Heart right ventricle (tissue), 16 donors: ENCODE measurements around the gene TOR3A. TPM values are rescaled to one million over a fixed set of nuclear protein-coding genes. Genes with fewer than 3 reads are reported as not detected.
A peak's percentile ranks its signal among the peaks of the same experiment; 100 is the strongest.

Experiments
- ATAC-seq, 8 donors: fragments of 200-7000 bp; cut with Tn5 transposase; one replicate each; pipeline ENCODE4 v1.9.1; 2020; ENCODE audit warnings: mild to moderate bottlenecking in 8 of 8, moderate library complexity in 8 of 8, moderate number of reproducible peaks in 1 of 8
- DNase-seq, 2 donors: peaks; one replicate each; pipeline ENCODE4 v3.0.0-alpha.2; 2020
- H3K27ac ChIP-seq, 10 donors: fragments of 200-600 bp; sonication (generic) in 2 of 10; one replicate each; pipeline versions ENCODE4 v1.5.0 to v1.8.0; 2020 to 2022; ENCODE audit warnings: mild to moderate bottlenecking in 3 of 10
- H3K27me3 ChIP-seq, 7 donors: fragments of 200-600 bp; one replicate each; pipeline ENCODE4 v1.8.0; 2021 to 2022; ENCODE audit warnings: mild to moderate bottlenecking in 2 of 7
- H3K36me3 ChIP-seq, 9 donors: fragments of 200-600 bp; sonication (generic) in 1 of 9; one replicate each; pipeline versions ENCODE4 v1.5.0 to v1.8.0; 2020 to 2022; ENCODE audit warnings: mild to moderate bottlenecking in 2 of 9
- H3K4me1 ChIP-seq, 9 donors: fragments of 200-600 bp; sonication (generic) in 1 of 9; one replicate each; pipeline versions ENCODE4 v1.5.0 to v1.8.0; 2020 to 2022; ENCODE audit warnings: mild to moderate bottlenecking in 4 of 9
- H3K4me3 ChIP-seq, 10 donors: fragments of 200-600 bp; sonication (generic) in 2 of 10; one replicate each; pipeline versions ENCODE4 v1.5.0 to v1.8.0; 2020 to 2022; ENCODE audit warnings: mild to moderate bottlenecking in 7 of 10, moderate library complexity in 2 of 10
- H3K9me3 ChIP-seq, 11 donors: fragments of 200-600 bp in 10 of 11; sonication (generic) in 2 of 11; one replicate each; pipeline versions ENCODE4 v1.5.0 to v1.8.0; 2013 to 2022; ENCODE audit warnings: mild to moderate bottlenecking in 2 of 11, control low read depth in 1 of 11, moderate library complexity in 1 of 11
- WGBS, 2 donors: extraction: QIAGEN DNeasy Blood & Tissue Kit; methylation state at CpG; one replicate each; pipeline ENCODE4 v1.1.7; 2013; ENCODE audit warnings: inconsistent platforms in 1 of 2; 5-methylcytosine and 5-hydroxymethylcytosine counted together
- intact Hi-C, 10 donors: fragments of 100-400 bp; cut with DNase I; formaldehyde crosslinking; loops; one replicate each; pipeline versions ENCODE4 v1.11.1 to v1.14.2; 2022
- polyA plus RNA-seq, 2 donors: library from polyadenylated mRNA; stranded (reverse); fragments of 200-250 nt; gene quantifications; one replicate each; pipeline ENCODE4 v1.2.3, GENCODE V29; 2013
- total RNA-seq, 10 donors: library from RNA; stranded (reverse); fragmentation: NEBNext Ultra II Directional in 3 of 10; extraction: Animal tissue kit (Norgen Biotek cat#: 25700) in 3 of 10; gene quantifications; one replicate each; pipeline versions ENCODE4 v1.2.1 to v1.2.4, GENCODE V29; 2021 to 2023
- TF ChIP-seq, protein P1 (sequence below), 9 donors: fragments of 200-600 bp; sonication (generic) in 2 of 9; IDR thresholded peaks; one replicate each; pipeline versions ENCODE4 v1.5.0 to v1.8.0; 2021 to 2022; ENCODE audit warnings: antibody characterized with exemption in 9 of 9, mild to moderate bottlenecking in 5 of 9, moderate library complexity in 1 of 9
- donor health status: Arrhythmogenic right ventricular cardiomyopathy.
- donor health status: ischemic (EF 13 %, LVEDD 7.1; RV severe dilation, severe dysfunction).
- donor health status: healthy with polysubstance abuse.
- donor health status: DM: no; HTN: yes; CAD: no.
- donor health status: DM: no; HTN: no; CAD: no.
- donor health status: ischemic (EF 25% LVEDD 6.9; RV normal size, moderate dysfunction).
- donor health status: ischemic (EF 25% LVEDD 5.7; RV mildly dilated, moderate dysfunction).
- donor health status: healthy.
- donor health status: DM: yes; HTN: yes; CAD: no.
- donor health status: Ischemic cardiomyopathy.
- donor health status: ischemic (EF 35%, LVEDD 5.7; RV mildly dilated, moderate dysfunction).
- donor health status: nonischemic (EF 11% LVEDD 7.7; RV severe dilation, severe dysfunction).
- donor health status: DM: yes; HTN: yes; CAD: no.
- donor health status: PGD.
- donor health status: ischemic (EF 29% LVEDD 5.4; RV normal size, mild dysfunction).
- donor health status: nonischemic (EF 23%, LVEDD 6.1; RV moderate dilation, normal function).

Gene TOR3A
- total and polyA plus RNA-seq, 12 donors = 5.9 to 18.0 (median 10.9) TPM

DNA sequence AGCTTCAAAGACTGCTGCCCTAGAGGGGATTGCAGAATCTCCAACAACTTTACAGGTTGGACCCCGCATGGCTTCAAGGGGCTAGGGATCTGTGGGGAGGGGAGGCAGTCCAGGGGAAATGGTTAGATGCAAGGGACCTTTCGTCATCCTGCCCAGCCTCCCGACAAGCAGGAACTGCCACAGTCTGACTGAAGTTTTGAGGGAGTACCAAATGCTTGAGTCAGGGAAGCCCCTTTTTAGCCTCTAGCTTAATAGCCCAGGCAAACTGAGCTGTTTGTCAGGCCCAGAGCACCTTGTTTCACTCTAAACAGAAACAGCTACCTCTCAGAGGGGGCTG, 1.1 kb downstream of the TOR3A start:
- Histone ChIP-seq H3K27me3 (no peaks in the 10 kb centered on the region), H3K9me3 (no peaks in the 10 kb centered on the region), H3K4me3 (peak overlapping the region; percentile 80 to 99 (median 94)), H3K4me1 (peaks cover 3 to 36% (median 17%) of the 10 kb centered on the region in 9 donors), H3K27ac (peak overlapping the region in 9 of 10 donors; percentile 87 to 95 (median 92)), H3K36me3 (peaks cover 0 to 34% (median 4%) of the 10 kb centered on the region in 9 donors)
- DNase-seq (no peak), ATAC-seq (no peak)
- intact Hi-C loops = loop anchor here in 6 of 10 donors (2.0 to 10.0 kb wide), 5 partner anchors 109 to 286 kb away; partner anchors contain the start of genes SOAT1 (in 5 of the 6) and AXDND1 (in 2 of the 6)
- TF ChIP-seq, protein P1, sequence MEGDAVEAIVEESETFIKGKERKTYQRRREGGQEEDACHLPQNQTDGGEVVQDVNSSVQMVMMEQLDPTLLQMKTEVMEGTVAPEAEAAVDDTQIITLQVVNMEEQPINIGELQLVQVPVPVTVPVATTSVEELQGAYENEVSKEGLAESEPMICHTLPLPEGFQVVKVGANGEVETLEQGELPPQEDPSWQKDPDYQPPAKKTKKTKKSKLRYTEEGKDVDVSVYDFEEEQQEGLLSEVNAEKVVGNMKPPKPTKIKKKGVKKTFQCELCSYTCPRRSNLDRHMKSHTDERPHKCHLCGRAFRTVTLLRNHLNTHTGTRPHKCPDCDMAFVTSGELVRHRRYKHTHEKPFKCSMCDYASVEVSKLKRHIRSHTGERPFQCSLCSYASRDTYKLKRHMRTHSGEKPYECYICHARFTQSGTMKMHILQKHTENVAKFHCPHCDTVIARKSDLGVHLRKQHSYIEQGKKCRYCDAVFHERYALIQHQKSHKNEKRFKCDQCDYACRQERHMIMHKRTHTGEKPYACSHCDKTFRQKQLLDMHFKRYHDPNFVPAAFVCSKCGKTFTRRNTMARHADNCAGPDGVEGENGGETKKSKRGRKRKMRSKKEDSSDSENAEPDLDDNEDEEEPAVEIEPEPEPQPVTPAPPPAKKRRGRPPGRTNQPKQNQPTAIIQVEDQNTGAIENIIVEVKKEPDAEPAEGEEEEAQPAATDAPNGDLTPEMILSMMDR (IDR thresholded peaks at IDR 0.05) = no peak
- 29 to 40% methylated on average over 3 of the region's 3 CpGs for WGBS, 2 donors

DNA sequence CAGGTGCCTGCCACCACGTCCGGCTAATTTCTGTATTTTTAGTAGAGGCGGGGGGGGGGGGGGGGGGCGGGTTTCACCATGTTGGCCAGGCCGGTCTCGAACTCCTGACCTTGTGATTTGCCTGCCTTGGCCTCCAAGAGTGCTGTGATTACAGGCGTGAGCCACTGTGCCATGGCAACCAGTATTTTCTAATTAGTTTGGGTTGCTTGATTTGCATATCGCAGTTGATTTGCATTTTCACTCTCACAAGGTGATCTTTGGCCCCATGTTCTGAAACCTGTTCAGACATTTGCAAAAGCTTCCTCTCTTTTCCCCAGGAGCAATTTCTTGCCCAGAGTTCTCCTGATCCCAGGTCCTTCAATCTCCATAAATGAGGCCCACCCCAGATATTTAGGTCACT, 1.7 kb downstream of the TOR3A start:
- Histone ChIP-seq H3K9me3 (no peaks in the 10 kb centered on the region), H3K27me3 (no peaks in the 10 kb centered on the region), H3K27ac (no peak overlapping the region), H3K36me3 (peaks cover 0 to 40% (median 8%) of the 10 kb centered on the region in 9 donors), H3K4me3 (peak overlapping the region in 1 of 10 donors; percentile 99), H3K4me1 (peaks cover 3 to 36% (median 17%) of the 10 kb centered on the region in 9 donors)
- TF ChIP-seq, protein P1 (IDR thresholded peaks at IDR 0.05) = no peak
- no peak for ATAC-seq
- intact Hi-C loops = loop anchor here in 6 of 10 donors (2.0 to 10.0 kb wide), 5 partner anchors 109 to 285 kb away; partner anchors contain the start of genes SOAT1 (in 5 of the 6) and AXDND1 (in 2 of the 6)
- no peak for DNase-seq
- 87 to 97% methylated on average over 8 of the region's 8 CpGs for WGBS, 2 donors

DNA sequence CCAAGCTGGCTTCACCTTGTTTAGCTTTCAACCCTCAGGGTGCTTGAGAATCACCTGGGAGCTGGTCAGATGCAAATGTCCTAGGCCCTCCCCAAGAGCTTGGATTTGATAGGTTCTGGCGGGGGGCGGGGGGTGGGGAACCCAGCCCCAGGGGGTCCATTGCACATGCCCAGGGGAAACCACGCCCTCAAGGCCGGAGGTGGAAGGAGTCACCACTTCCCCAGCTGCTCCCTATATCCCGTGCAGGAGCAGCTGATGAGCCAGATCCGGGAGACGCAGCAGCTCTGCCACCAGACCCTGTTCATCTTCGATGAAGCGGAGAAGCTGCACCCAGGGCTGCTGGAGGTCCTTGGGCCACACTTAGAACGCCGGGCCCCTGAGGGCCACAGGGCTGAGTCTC, 5.8 kb downstream of the TOR3A start:
- H3K4me1 ChIP-seq = peaks cover 10 to 54% (median 33%) of the 10 kb centered on the region in 9 donors
- TF ChIP-seq, protein P1 (IDR thresholded peaks at IDR 0.05) = no peak
- no peak for DNase-seq
- WGBS, 2 donors = 67 to 68% methylated on average over 11 of the region's 11 CpGs
- intact Hi-C loops = loop anchor here in 1 of 10 donors (10.0 kb wide), 1 partner anchor 207 kb away; the partner anchor contains the start of gene SOAT1
- H3K36me3 ChIP-seq = peaks cover 0 to 80% (median 9%) of the 10 kb centered on the region in 9 donors
- H3K27me3 ChIP-seq = no peaks in the 10 kb centered on the region
- peak overlapping the region in 1 of 10 donors; percentile 8 for H3K27ac ChIP-seq
- no peak overlapping the region for H3K4me3 ChIP-seq
- no peaks in the 10 kb centered on the region for H3K9me3 ChIP-seq
- ATAC-seq = no peak

DNA sequence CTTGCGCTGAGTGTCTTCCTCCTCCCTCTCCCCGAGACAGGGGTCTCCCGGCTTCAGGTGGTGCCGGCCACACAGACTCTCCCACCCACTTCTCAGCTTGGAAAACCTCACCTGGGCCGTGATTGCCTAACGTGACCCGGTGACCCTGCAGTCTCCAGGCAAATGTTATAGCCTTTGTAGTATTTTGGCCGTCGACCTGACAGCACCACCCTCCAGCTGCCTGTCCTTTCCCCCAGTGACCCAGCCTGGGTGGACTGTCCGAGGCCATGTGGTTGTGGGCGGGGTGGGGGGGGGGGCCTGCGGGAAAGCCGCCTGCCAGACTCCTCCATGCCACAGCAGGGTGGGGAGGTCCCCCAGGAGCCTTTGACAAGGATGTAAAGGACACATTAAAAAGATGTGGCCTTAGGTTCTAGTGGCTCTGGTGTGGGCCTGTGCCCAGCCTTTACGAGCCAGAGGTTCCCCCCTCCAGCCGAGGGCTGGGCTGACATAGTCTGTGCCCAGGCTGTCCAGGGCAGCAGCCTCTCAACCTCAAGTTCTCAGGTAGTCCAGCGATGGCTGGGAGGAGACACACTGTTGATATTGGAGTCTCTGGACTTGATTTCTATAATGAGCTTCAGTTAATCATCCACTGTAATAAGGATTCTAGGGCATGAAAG, 8.1 kb downstream of the TOR3A start:
- Histone ChIP-seq H3K4me3 (no peak overlapping the region), H3K36me3 (peaks cover 0 to 97% (median 25%) of the 10 kb centered on the region in 9 donors), H3K9me3 (no peaks in the 10 kb centered on the region), H3K27ac (peak overlapping the region in 9 of 10 donors; percentile 28 to 79 (median 70)), H3K27me3 (no peaks in the 10 kb centered on the region), H3K4me1 (peaks cover 10 to 48% (median 29%) of the 10 kb centered on the region in 9 donors)
- intact Hi-C loops = loop anchor here in 1 of 10 donors (10.0 kb wide), 1 partner anchor 205 kb away; the partner anchor contains the start of gene SOAT1
- TF ChIP-seq, protein P1 (IDR thresholded peaks at IDR 0.05) = no peak
- DNase-seq (no peak), ATAC-seq (no peak)
- WGBS, 2 donors = 80 to 81% methylated on average over 16 of the region's 16 CpGs
